ENCODE results near the gene GNLY.

The GNLY gene

GRCh38 chr2:85733121-85733960, 39.2 kb downstream of the GNLY start:
- no peak overlapping the region for H3K27ac ChIP-seq
- no peak for DNase-seq
- H3K36me3 ChIP-seq (replicated peaks) = no peaks in the 10 kb centered on the region
- H3K27me3 ChIP-seq (replicated peaks) = no peaks in the 10 kb centered on the region
- in situ Hi-C loops (cut with HindIII; ENCODE audit: low pct_ligation_motif_present, low sequenced_read_pairs) = no loop called here
- no peak for TF ChIP-seq CTCF (IDR thresholded peaks at IDR 0.05; ENCODE audit: low read depth, low read length, missing control alignments)
- no peak overlapping the region for H3K4me3 ChIP-seq (ENCODE audit: low read depth, low read length)

GRCh38 chr2:85734015-85734414, 39.9 kb downstream of the GNLY start:
- TF ChIP-seq CTCF (IDR thresholded peaks at IDR 0.05; ENCODE audit: low read depth, low read length, missing control alignments) = no peak
- in situ Hi-C loops (cut with HindIII; ENCODE audit: low pct_ligation_motif_present, low sequenced_read_pairs) = no loop called here
- H3K27ac ChIP-seq = no peak overlapping the region
- no peak for DNase-seq
- H3K36me3 ChIP-seq (replicated peaks) = no peaks in the 10 kb centered on the region
- H3K4me3 ChIP-seq (ENCODE audit: low read depth, low read length) = no peak overlapping the region
- H3K27me3 ChIP-seq (replicated peaks) = no peaks in the 10 kb centered on the region

- no peak for TF ChIP-seq CTCF (IDR thresholded peaks at IDR 0.05; ENCODE audit: low read depth, low read length, missing control alignments)
- H3K27me3 ChIP-seq (replicated peaks) = no peaks in the 10 kb centered on the region
- peak; percentile 41 for DNase-seq
- H3K36me3 ChIP-seq (replicated peaks) = no peaks in the 10 kb centered on the region
- in situ Hi-C loops (cut with HindIII; ENCODE audit: low pct_ligation_motif_present, low sequenced_read_pairs) = no loop called here
- no peak overlapping the region for H3K4me3 ChIP-seq (ENCODE audit: low read depth, low read length)
- no peak overlapping the region for H3K27ac ChIP-seq
Observed at GRCh38 chr2:85734942-85735608, 40.9 kb downstream of the GNLY start.

GRCh38 chr2:85735691-85736090, 41.5 kb downstream of the GNLY start:
- no peak for DNase-seq
- Histone ChIP-seq H3K4me3 (ENCODE audit: low read depth, low read length) (no peak overlapping the region), H3K27ac (no peak overlapping the region), H3K27me3 (replicated peaks) (no peaks in the 10 kb centered on the region), H3K36me3 (replicated peaks) (no peaks in the 10 kb centered on the region)
- in situ Hi-C loops (cut with HindIII; ENCODE audit: low pct_ligation_motif_present, low sequenced_read_pairs) = no loop called here
- TF ChIP-seq CTCF (IDR thresholded peaks at IDR 0.05; ENCODE audit: low read depth, low read length, missing control alignments) = no peak

- no peak for DNase-seq
- Histone ChIP-seq H3K27me3 (replicated peaks) (no peaks in the 10 kb centered on the region), H3K36me3 (replicated peaks) (no peaks in the 10 kb centered on the region), H3K4me3 (ENCODE audit: low read depth, low read length) (no peak overlapping the region), H3K27ac (no peak overlapping the region)
- no peak for TF ChIP-seq CTCF (IDR thresholded peaks at IDR 0.05; ENCODE audit: low read depth, low read length, missing control alignments)
- in situ Hi-C loops (cut with HindIII; ENCODE audit: low pct_ligation_motif_present, low sequenced_read_pairs) = no loop called here
Observed at GRCh38 chr2:85736456-85737355, 42.5 kb downstream of the GNLY start.

Measured in brain microvascular endothelial cell (primary cell).